ENCODE measurements around the gene MEGF10.
"Not testable (repeated sequence)": the region's sequence is repeated elsewhere in the genome, so short reads cannot be mapped to it uniquely, and the experiment has no call there.

Gene MEGF10

GRCh38 chr5:127290019-127290945 lies at the start of gene MEGF10:
Gene MEGF10 (plus strand): TSS chr5:127290796. CDS start chr5:127331309, 40,513 bp downstream.
- DNase-seq: peak; percentile 11

- DNase-seq: no peak
Measured at GRCh38 chr5:127243011-127243410, 47.6 kb upstream of the MEGF10 start.

- DNase-seq: peak; percentile 41
Measured at GRCh38 chr5:127254729-127255284, 35.8 kb upstream of the MEGF10 start.

GRCh38 chr5:127256886-127257597 lies 33.6 kb upstream of the MEGF10 start:
- DNase-seq: no peak

- no peak for DNase-seq
Measured at GRCh38 chr5:127260686-127261085, 29.9 kb upstream of the MEGF10 start.

GRCh38 chr5:127265473-127265872 lies 25.1 kb upstream of the MEGF10 start:
- not testable (repeated sequence) for DNase-seq

- not testable (repeated sequence) for DNase-seq
Measured at GRCh38 chr5:127268342-127268741, 22.3 kb upstream of the MEGF10 start.

- DNase-seq: not testable (repeated sequence)
Measured at GRCh38 chr5:127270713-127271112, 19.9 kb upstream of the MEGF10 start.

- DNase-seq: no peak
Measured at GRCh38 chr5:127275641-127276193, 14.9 kb upstream of the MEGF10 start.

- DNase-seq: no peak
Measured at GRCh38 chr5:127280491-127281220, 9.9 kb upstream of the MEGF10 start.

- DNase-seq: no peak
Measured at GRCh38 chr5:127281609-127282008, 9.0 kb upstream of the MEGF10 start.

- no peak for DNase-seq
Measured at GRCh38 chr5:127288676-127289075, 1.9 kb upstream of the MEGF10 start.

GRCh38 chr5:127290946-127291693 lies 524 bp downstream of the MEGF10 start:
- no peak for DNase-seq

GRCh38 chr5:127292030-127292735 lies 1.6 kb downstream of the MEGF10 start:
- DNase-seq: no peak

GRCh38 chr5:127293373-127293772 lies 2.8 kb downstream of the MEGF10 start:
- no peak for DNase-seq

GRCh38 chr5:127294829-127295228 lies 4.2 kb downstream of the MEGF10 start:
- no peak for DNase-seq

- no peak for DNase-seq
Measured at GRCh38 chr5:127295454-127295853, 4.9 kb downstream of the MEGF10 start.

GRCh38 chr5:127296321-127296720 lies 5.7 kb downstream of the MEGF10 start:
- peak; percentile 65 for DNase-seq

- DNase-seq: not testable (repeated sequence)
Measured at GRCh38 chr5:127296894-127297293, 6.3 kb downstream of the MEGF10 start.

- DNase-seq: no peak
Measured at GRCh38 chr5:127297348-127298035, 6.9 kb downstream of the MEGF10 start.

Measured in HCEC 1CT (cell line).